HFFc6 (cell line): Measurements from ENCODE around the gene ZNF385D. TPM values are rescaled to one million over a fixed set of nuclear protein-coding genes. Genes with fewer than 3 reads are reported as not detected.

Experiments used
- DNase-seq: peaks from one replicate; pipeline ENCODE4 v3.0.0-alpha.2; 2018
- H3K27ac Mint-ChIP-seq: 2 replicates; pipeline ENCODE4 v1.8.0; 2020; ENCODE audit warnings: mild to moderate bottlenecking, mixed read lengths
- H3K27me3 Mint-ChIP-seq: 2 replicates; pipeline ENCODE4 v1.8.0; 2021; ENCODE audit warnings: mild to moderate bottlenecking, moderate library complexity, mixed read lengths; ENCODE audit not compliant: insufficient read depth
- H3K36me3 Mint-ChIP-seq: 2 replicates; pipeline ENCODE4 v1.8.0; 2021; ENCODE audit warnings: low read depth, mixed read lengths
- H3K4me1 Mint-ChIP-seq: 2 replicates; pipeline ENCODE4 v1.8.0; 2020; ENCODE audit warnings: low read depth, mixed read lengths
- H3K4me3 Mint-ChIP-seq: 2 replicates; pipeline ENCODE4 v1.8.0; 2020; ENCODE audit warnings: mild to moderate bottlenecking, moderate library complexity, mixed read lengths
- H3K9me3 Mint-ChIP-seq: 2 replicates; pipeline ENCODE4 v1.8.0; 2020; ENCODE audit warnings: mild to moderate bottlenecking, mixed read lengths
- CTCF ChIP-seq: fragments of 200-600 bp; sonication (generic); IDR thresholded peaks from 2 replicates; pipeline ENCODE4 v1.5.0; 2021; ENCODE audit warnings: antibody characterized with exemption, mild to moderate bottlenecking
- total RNA-seq, 6 experiments: library from RNA; stranded (reverse); fragmentation: NEBNext Ultra II Directional; extraction: Animal tissue kit (Norgen Biotek cat#: 25700); gene quantifications; 2 replicates in 1 of 6; 3 replicates in 5 of 6; pipeline ENCODE4 v1.2.3, GENCODE V29; 2021

Gene ZNF385D
- total RNA-seq, 6 experiments from 2014 or later, result 3.0 to 4.8 (median 4.1) TPM

- no peak for DNase-seq
- H3K36me3 Mint-ChIP-seq, result no peaks in the 10 kb centered on the region
- peaks cover 4% of the 10 kb centered on the region; the same call in 1 of the 2 replicates for H3K9me3 Mint-ChIP-seq
- H3K4me3 Mint-ChIP-seq, result no peak overlapping the region
- H3K27ac Mint-ChIP-seq, result no peak overlapping the region
- no peaks in the 10 kb centered on the region for H3K4me1 Mint-ChIP-seq
- no peaks in the 10 kb centered on the region; the same call in 1 of the 2 replicates for H3K27me3 Mint-ChIP-seq
- no peak for TF ChIP-seq CTCF
Measured at GRCh38 chr3:21792176-21792575, 41.2 kb upstream of the ZNF385D start.

- no peaks in the 10 kb centered on the region; the same call in none of the 2 replicates for H3K27me3 Mint-ChIP-seq
- no peak overlapping the region for H3K27ac Mint-ChIP-seq
- DNase-seq, result no peak
- peaks cover 4% of the 10 kb centered on the region; the same call in 1 of the 2 replicates for H3K9me3 Mint-ChIP-seq
- TF ChIP-seq CTCF, result no peak
- H3K4me3 Mint-ChIP-seq, result no peak overlapping the region
- H3K4me1 Mint-ChIP-seq, result no peaks in the 10 kb centered on the region
- H3K36me3 Mint-ChIP-seq, result no peaks in the 10 kb centered on the region
Measured at GRCh38 chr3:21791356-21791755, 40.3 kb upstream of the ZNF385D start.

GRCh38 chr3:21790466-21790865 is 39.5 kb upstream of the ZNF385D start:
- TF ChIP-seq CTCF, result no peak
- H3K27ac Mint-ChIP-seq, result no peak overlapping the region
- no peaks in the 10 kb centered on the region; the same call in none of the 2 replicates for H3K27me3 Mint-ChIP-seq
- peaks cover 4% of the 10 kb centered on the region; the same call in 1 of the 2 replicates for H3K9me3 Mint-ChIP-seq
- no peaks in the 10 kb centered on the region for H3K4me1 Mint-ChIP-seq
- H3K36me3 Mint-ChIP-seq, result no peaks in the 10 kb centered on the region
- DNase-seq, result no peak
- H3K4me3 Mint-ChIP-seq, result no peak overlapping the region

- Mint-ChIP-seq H3K27ac (no peak overlapping the region), H3K4me1 (no peaks in the 10 kb centered on the region), H3K4me3 (no peak overlapping the region), H3K27me3 (no peaks in the 10 kb centered on the region; the same call in none of the 2 replicates), H3K9me3 (peaks cover 4% of the 10 kb centered on the region; the same call in 1 of the 2 replicates), H3K36me3 (no peaks in the 10 kb centered on the region)
- no peak for TF ChIP-seq CTCF
- DNase-seq, result no peak
Measured at GRCh38 chr3:21789730-21790129, 38.7 kb upstream of the ZNF385D start.

GRCh38 chr3:21786438-21786797 is 35.4 kb upstream of the ZNF385D start:
- H3K4me3 Mint-ChIP-seq, result no peak overlapping the region
- peaks cover 4% of the 10 kb centered on the region; the same call in 1 of the 2 replicates for H3K9me3 Mint-ChIP-seq
- no peak for TF ChIP-seq CTCF

More at GRCh38 chr3:21786438-21786797, 35.4 kb upstream of the ZNF385D start:
- Mint-ChIP-seq H3K36me3 (no peaks in the 10 kb centered on the region), H3K27me3 (no peaks in the 10 kb centered on the region; the same call in none of the 2 replicates), H3K4me1 (no peaks in the 10 kb centered on the region), H3K27ac (no peak overlapping the region)
- DNase-seq, result no peak
